Right atrium auricular region (tissue), 2 donors: Measurements from ENCODE around the gene GPRC5A. TPM values are rescaled to one million over a fixed set of nuclear protein-coding genes. Genes with fewer than 3 reads are reported as not detected.

ENCODE experiments used
- DNase-seq: peaks from one replicate; pipeline ENCODE4 v3.0.0-alpha.2; 2019; ENCODE audit warnings: low spot score
- H3K27ac ChIP-seq, 2 donors: fragments of 200-600 bp; sonication (generic); 1 replicate in 1 of 2; 2 replicates in 1 of 2; pipeline ENCODE4 v1.5.1; 2016 to 2019
- H3K27me3 ChIP-seq, 2 donors: fragments of 200-600 bp; sonication (generic); one replicate each; pipeline versions ENCODE4 v1.5.1 to v1.6.0; 2017 to 2019
- H3K36me3 ChIP-seq: fragments of 200-600 bp; sonication (generic); one replicate; pipeline ENCODE4 v1.5.1; 2016
- H3K4me1 ChIP-seq, 2 donors: fragments of 200-600 bp; sonication (generic); one replicate each; pipeline versions ENCODE4 v1.5.1 to v1.6.0; 2017 to 2019
- H3K4me3 ChIP-seq, 2 donors: fragments of 200-600 bp; sonication (generic); 1 replicate in 1 of 2; 2 replicates in 1 of 2; pipeline ENCODE4 v1.5.1; 2017 to 2019; ENCODE audit warnings: mild to moderate bottlenecking in 1 of 2, moderate library complexity in 1 of 2
- H3K9me3 ChIP-seq, 2 donors: fragments of 200-600 bp; sonication (generic); one replicate each; pipeline ENCODE4 v1.5.1; 2019
- CTCF ChIP-seq, 2 donors: fragments of 200-600 bp; sonication (generic); IDR thresholded peaks; one replicate each; pipeline ENCODE4 v1.5.1; 2019; ENCODE audit warnings: antibody characterized with exemption in 2 of 2
- microRNA counts, 2 donors: library from miRNA; unstranded; fragments of <30 nt; microRNA quantifications; one replicate each; lab custom pipeline; 2016 to 2017
- total RNA-seq, 2 donors: library from RNA; depleted of rRNA; stranded (reverse); fragments of >200 nt; gene quantifications; one replicate each; pipeline ENCODE4 v1.1.0, GENCODE V29; 2016

The GPRC5A gene
- total RNA-seq, 2 donors from 2014 or later: 10.1 to 14.3 TPM

DNA sequence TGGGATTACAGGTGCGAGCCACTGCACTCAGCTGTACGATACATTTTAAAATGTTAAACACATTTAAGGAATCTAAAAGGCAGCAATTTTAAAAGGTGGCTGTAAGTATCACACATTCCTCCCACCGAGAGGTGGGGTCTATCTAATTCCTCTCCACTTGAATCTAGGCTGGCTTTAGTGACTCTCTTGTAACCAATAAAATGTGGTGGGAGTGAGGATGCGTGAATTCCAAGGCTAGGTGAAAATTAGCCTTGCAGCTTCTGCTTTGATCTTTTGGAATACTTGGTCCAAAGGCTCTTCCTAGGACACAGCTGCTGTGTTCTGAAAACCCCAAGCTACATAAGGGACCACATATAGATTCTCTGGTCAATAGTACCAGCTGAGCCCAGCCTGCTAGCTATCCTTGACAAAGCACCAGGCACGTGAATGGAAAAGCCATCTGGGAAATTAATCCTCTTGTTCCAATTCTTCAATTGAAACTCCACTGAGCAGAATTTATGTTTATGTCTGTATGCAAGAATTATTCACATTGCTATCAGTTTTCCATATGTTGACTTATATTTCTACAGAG, 69.4 kb downstream of the GPRC5A start:
- Histone ChIP-seq H3K27me3 (no peaks in the 10 kb centered on the region), H3K27ac (no peak overlapping the region), H3K4me1 (no peaks in the 10 kb centered on the region), H3K36me3 (no peaks in the 10 kb centered on the region), H3K4me3 (no peak overlapping the region), H3K9me3 (no peaks in the 10 kb centered on the region)
- DNase-seq: no peak
- no peak for TF ChIP-seq CTCF (IDR thresholded peaks at IDR 0.05)

- Histone ChIP-seq H3K4me3 (no peak overlapping the region), H3K36me3 (no peaks in the 10 kb centered on the region), H3K4me1 (no peaks in the 10 kb centered on the region), H3K27ac (no peak overlapping the region), H3K27me3 (no peaks in the 10 kb centered on the region), H3K9me3 (no peaks in the 10 kb centered on the region)
- TF ChIP-seq CTCF (IDR thresholded peaks at IDR 0.05): no peak
- DNase-seq: no peak
Observed at GRCh38 chr12:12964255-12964654, 72.9 kb downstream of the GPRC5A start.

- no peak for TF ChIP-seq CTCF (IDR thresholded peaks at IDR 0.05)
- Histone ChIP-seq H3K27me3 (no peaks in the 10 kb centered on the region), H3K4me3 (no peak overlapping the region), H3K4me1 (no peaks in the 10 kb centered on the region), H3K36me3 (no peaks in the 10 kb centered on the region), H3K27ac (no peak overlapping the region), H3K9me3 (no peaks in the 10 kb centered on the region)
- DNase-seq: no peak
Observed at GRCh38 chr12:12965836-12966235, 74.5 kb downstream of the GPRC5A start.

MicroRNA genes within 50 kb of the gene (microRNA counts, 767-probe panel; counts per million panel counts)
- microRNA hsa-miR-614 (lab: Ali Mortazavi, UCI): 0 to 1,713 counts per million in 2 donors

Other genes with a start within 250 kb of the GPRC5A start
- gene GPR19, start 195.4 kb upstream of the GPRC5A start, total RNA-seq: not detected
- 10 to 100 TPM; 31.1 to 38.1 TPM for gene CDKN1B, start 174.2 kb upstream of the GPRC5A start, total RNA-seq
- gene APOLD1, start 105.9 kb upstream of the GPRC5A start, total RNA-seq: 10 to 100 TPM; 49.9 to 70.2 TPM
- gene DDX47, start 78.2 kb upstream of the GPRC5A start, total RNA-seq: 10 to 100 TPM; 24.1 to 35.6 TPM
- not detected for gene GPRC5D, start 60.6 kb downstream of the GPRC5A start, total RNA-seq
- 10 to 100 TPM; 29.4 to 30.0 TPM for gene HEBP1, start 108.7 kb downstream of the GPRC5A start, total RNA-seq
- 1 to 10 TPM; 1.7 to 4.6 TPM for gene FAM234B, start 152.8 kb downstream of the GPRC5A start, total RNA-seq
- gene GSG1, start 212.1 kb downstream of the GPRC5A start, total RNA-seq: not detected